SU-DHL-6 (cell line): ENCODE results near the gene CAMSAP3.
"Not testable (repeated sequence)": the region's sequence is repeated elsewhere in the genome, so short reads cannot be mapped to it uniquely, and the experiment has no call there.

Experiments used
- H2AFZ ChIP-seq: fragments of 200-600 bp; sonication (generic); 2 replicates; pipeline ENCODE4 v1.6.1; 2014; ENCODE audit warnings: low read depth, mild to moderate bottlenecking, moderate library complexity, mixed read lengths, antibody characterized with exemption, low read length; ENCODE audit not compliant: severe bottlenecking
- H3F3A ChIP-seq: fragments of 200-600 bp; shearing (Covaris generic); 2 replicates; pipeline ENCODE4 v1.6.0; 2016; ENCODE audit warnings: antibody characterized with exemption, mild to moderate bottlenecking; ENCODE audit not compliant: insufficient read depth
- H3K27ac ChIP-seq: fragments of 200-600 bp; sonication (generic); 2 replicates; pipeline ENCODE4 v1.5.1; 2016; ENCODE audit warnings: low read depth, mild to moderate bottlenecking, low read length, moderate library complexity, mixed read lengths
- H3K27me3 ChIP-seq: fragments of 200-600 bp; sonication (generic), shearing (Covaris generic); 2 replicates; pipeline ENCODE4 v1.6.0; 2014; ENCODE audit warnings: mild to moderate bottlenecking, low read length
- H3K36me3 ChIP-seq: fragments of 200-600 bp; sonication (generic); 2 replicates; pipeline ENCODE4 v1.6.1; 2014; ENCODE audit warnings: mild to moderate bottlenecking, low read length, mixed read lengths
- H3K4me2 ChIP-seq: fragments of 300-600, 200-600 bp; shearing (Covaris generic), sonication (generic); 2 replicates; pipeline ENCODE4 v1.6.0; 2014; ENCODE audit warnings: low read length, low read depth, mild to moderate bottlenecking; ENCODE audit not compliant: poor library complexity, severe bottlenecking
- H3K4me3 ChIP-seq: fragments of 200-600 bp; sonication (generic); 2 replicates; pipeline ENCODE4 v1.5.1; 2014; ENCODE audit warnings: antibody characterized with exemption, low read length, mild to moderate bottlenecking, mixed read lengths; ENCODE audit not compliant: insufficient read depth, poor library complexity, severe bottlenecking
- H3K79me2 ChIP-seq: fragments of 200-600 bp; sonication (generic); 2 replicates; pipeline ENCODE4 v1.6.1; 2014; ENCODE audit warnings: mild to moderate bottlenecking, low read length, moderate library complexity; ENCODE audit not compliant: insufficient read depth
- H3K9ac ChIP-seq: fragments of 200-600 bp; sonication (generic); 2 replicates; pipeline ENCODE4 v1.7.0; 2014; ENCODE audit warnings: mild to moderate bottlenecking, low read length
- H3K9me2 ChIP-seq: fragments of 200-600 bp; sonication (generic); replicated peaks from 2 replicates; pipeline ENCODE4 v1.6.1; 2014; ENCODE audit warnings: low read length; ENCODE audit not compliant: insufficient read depth
- H3K9me3 ChIP-seq: fragments of 200-600 bp; sonication (generic); 2 replicates; pipeline ENCODE4 v1.6.1; 2014; ENCODE audit warnings: low read length, mixed read lengths; ENCODE audit not compliant: insufficient read depth
- H4K20me1 ChIP-seq: fragments of 200-600 bp; sonication (generic); 2 replicates; pipeline ENCODE4 v1.6.1; 2014; ENCODE audit warnings: low read depth, mild to moderate bottlenecking, antibody characterized with exemption, low read length, moderate library complexity, mixed read lengths
- CTCF ChIP-seq: fragments of 200-600 bp; sonication (generic); IDR thresholded peaks from one replicate; pipeline ENCODE4 v1.5.1; 2017; ENCODE audit warnings: antibody characterized with exemption, mild to moderate bottlenecking, low read length, moderate library complexity; ENCODE audit not compliant: insufficient read depth, poor library complexity, severe bottlenecking
- EZH2phosphoT487 ChIP-seq: fragments of 200-600 bp; sonication (generic), shearing (Covaris generic); conservative IDR thresholded peaks from 2 replicates; pipeline ENCODE4 v1.6.1; 2018; ENCODE audit warnings: mild to moderate bottlenecking, antibody characterized with exemption, low read length, moderate library complexity, mixed read lengths

CAMSAP3 gene

GRCh38 chr19:7575434-7576040, 20.1 kb upstream of the CAMSAP3 start:
- Histone ChIP-seq H2AFZ (no peak overlapping the region), H3K27me3 (no peaks in the 10 kb centered on the region), H3K27ac (no peak overlapping the region), H3F3A (no peaks in the 10 kb centered on the region), H3K9me2 (no peaks in the 10 kb centered on the region), H3K79me2 (no peaks in the 10 kb centered on the region), H3K4me3 (no peak overlapping the region), H3K4me2 (no peak overlapping the region), H3K9me3 (no peaks in the 10 kb centered on the region), H3K36me3 (no peaks in the 10 kb centered on the region), H4K20me1 (no peaks in the 10 kb centered on the region), H3K9ac (no peak overlapping the region)
- TF ChIP-seq CTCF (no peak), EZH2phosphoT487 (no peak)

GRCh38 chr19:7577422-7577821, 18.2 kb upstream of the CAMSAP3 start:
- not testable (repeated sequence) for H3K4me3 ChIP-seq, H4K20me1 ChIP-seq, H3K9me2 ChIP-seq, H3K9me3 ChIP-seq, H2AFZ ChIP-seq, H3K36me3 ChIP-seq, H3K4me2 ChIP-seq, H3K9ac ChIP-seq, H3K27ac ChIP-seq, H3K79me2 ChIP-seq, H3K27me3 ChIP-seq, H3F3A ChIP-seq

- Histone ChIP-seq H2AFZ (no peak overlapping the region), H4K20me1 (no peaks in the 10 kb centered on the region), H3K4me3 (no peak overlapping the region), H3K79me2 (no peaks in the 10 kb centered on the region), H3F3A (no peaks in the 10 kb centered on the region), H3K4me2 (no peak overlapping the region), H3K9ac (no peak overlapping the region), H3K9me2 (no peaks in the 10 kb centered on the region), H3K27me3 (no peaks in the 10 kb centered on the region), H3K27ac (no peak overlapping the region), H3K36me3 (no peaks in the 10 kb centered on the region), H3K9me3 (no peaks in the 10 kb centered on the region)
- TF ChIP-seq EZH2phosphoT487: no peak
- no peak for TF ChIP-seq CTCF
Measured at GRCh38 chr19:7578127-7578526, 17.5 kb upstream of the CAMSAP3 start.

- H4K20me1 ChIP-seq: no peaks in the 10 kb centered on the region
- H3K79me2 ChIP-seq: no peaks in the 10 kb centered on the region
- H2AFZ ChIP-seq: no peak overlapping the region
- TF ChIP-seq CTCF (no peak), EZH2phosphoT487 (no peak)
- H3K27ac ChIP-seq: no peak overlapping the region
- no peaks in the 10 kb centered on the region for H3K36me3 ChIP-seq
- no peak overlapping the region for H3K4me2 ChIP-seq
- H3K9ac ChIP-seq: no peak overlapping the region
- H3K9me2 ChIP-seq: no peaks in the 10 kb centered on the region
- H3K4me3 ChIP-seq: no peak overlapping the region
- H3F3A ChIP-seq: no peaks in the 10 kb centered on the region
- no peaks in the 10 kb centered on the region for H3K9me3 ChIP-seq
- H3K27me3 ChIP-seq: no peaks in the 10 kb centered on the region
Measured at GRCh38 chr19:7579182-7579581, 16.5 kb upstream of the CAMSAP3 start.
